GM23248 (cell line): ENCODE results near the gene TRIM17.

Experiments used
- EZH2 ChIP-seq: fragments of 200-600 bp; sonication (generic); IDR thresholded peaks from 2 replicates; pipeline ENCODE4 v1.6.1; 2018; ENCODE audit warnings: antibody characterized with exemption, mild to moderate bottlenecking; ENCODE audit not compliant: insufficient read depth, poor library complexity, severe bottlenecking
- EZH2phosphoT487 ChIP-seq: fragments of 200-600 bp; sonication (generic); IDR thresholded peaks from 2 replicates; pipeline ENCODE4 v1.6.1; 2018; ENCODE audit warnings: antibody characterized with exemption, moderate library complexity, mild to moderate bottlenecking, low read depth; ENCODE audit not compliant: insufficient read depth

- TF ChIP-seq EZH2 (no peak), EZH2phosphoT487 (no peak)
Observed at GRCh38 chr1:228390649-228391048, 26.0 kb downstream of the TRIM17 start.
